WERI-Rb-1 (cell line): ENCODE results near the gene ZNF3.

Source experiments
- DNase-seq: peaks from one replicate; pipeline ENCODE4 v3.0.0-alpha.2; 2020
- H3K27ac ChIP-seq: fragments of 250-450 bp; sonication (Bioruptor Pico); 2 replicates; pipeline ENCODE4 v1.5.1; 2020; ENCODE audit warnings: mild to moderate bottlenecking, moderate library complexity
- H3K27me3 ChIP-seq: fragments of 250-450 bp; sonication (Bioruptor Pico); 2 replicates; pipeline ENCODE4 v1.5.1; 2021; ENCODE audit warnings: mild to moderate bottlenecking, low read depth, moderate library complexity; ENCODE audit not compliant: insufficient read depth, severe bottlenecking
- H3K36me3 ChIP-seq: fragments of 250-450 bp; sonication (Bioruptor Pico); 2 replicates; pipeline ENCODE4 v1.5.1; 2020; ENCODE audit warnings: mild to moderate bottlenecking, moderate library complexity
- H3K4me3 ChIP-seq: 2 replicates; pipeline ENCODE4 v1.5.1; 2011; ENCODE audit warnings: low read depth, mild to moderate bottlenecking, control low read depth, low read length
- H3K9me3 ChIP-seq: fragments of 250-450 bp; sonication (Bioruptor Pico); 2 replicates; pipeline ENCODE4 v1.5.1; 2021; ENCODE audit warnings: mild to moderate bottlenecking, moderate library complexity; ENCODE audit not compliant: severe bottlenecking
- TF ChIP-seq, protein P1 (sequence below): IDR thresholded peaks from 2 replicates; pipeline ENCODE4 v1.5.1; 2011; ENCODE audit warnings: low read depth, mild to moderate bottlenecking, control low read depth, inconsistent platforms, low read length

ZNF3 gene

DNA sequence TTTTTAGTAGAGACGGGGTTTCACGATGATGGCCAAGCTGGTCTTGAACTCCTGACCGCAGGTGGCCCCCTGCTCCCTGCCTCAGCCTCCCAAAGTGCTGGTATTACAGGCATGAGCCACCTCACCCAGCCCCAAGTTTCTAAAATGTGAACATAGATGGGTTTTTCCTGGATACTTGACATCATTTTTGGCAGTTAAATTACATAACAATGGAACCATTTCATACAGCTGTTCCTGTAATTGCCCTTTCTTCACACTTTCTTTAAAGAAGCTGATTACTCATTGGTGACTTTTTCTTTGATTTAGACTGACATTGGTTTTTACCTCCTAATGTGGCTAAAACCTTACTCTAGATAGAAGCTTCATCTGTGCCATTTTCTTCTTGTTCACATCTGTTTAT is 60.2 kb downstream of the ZNF3 start:
- no peaks in the 10 kb centered on the region for H3K9me3 ChIP-seq
- TF ChIP-seq, protein P1, sequence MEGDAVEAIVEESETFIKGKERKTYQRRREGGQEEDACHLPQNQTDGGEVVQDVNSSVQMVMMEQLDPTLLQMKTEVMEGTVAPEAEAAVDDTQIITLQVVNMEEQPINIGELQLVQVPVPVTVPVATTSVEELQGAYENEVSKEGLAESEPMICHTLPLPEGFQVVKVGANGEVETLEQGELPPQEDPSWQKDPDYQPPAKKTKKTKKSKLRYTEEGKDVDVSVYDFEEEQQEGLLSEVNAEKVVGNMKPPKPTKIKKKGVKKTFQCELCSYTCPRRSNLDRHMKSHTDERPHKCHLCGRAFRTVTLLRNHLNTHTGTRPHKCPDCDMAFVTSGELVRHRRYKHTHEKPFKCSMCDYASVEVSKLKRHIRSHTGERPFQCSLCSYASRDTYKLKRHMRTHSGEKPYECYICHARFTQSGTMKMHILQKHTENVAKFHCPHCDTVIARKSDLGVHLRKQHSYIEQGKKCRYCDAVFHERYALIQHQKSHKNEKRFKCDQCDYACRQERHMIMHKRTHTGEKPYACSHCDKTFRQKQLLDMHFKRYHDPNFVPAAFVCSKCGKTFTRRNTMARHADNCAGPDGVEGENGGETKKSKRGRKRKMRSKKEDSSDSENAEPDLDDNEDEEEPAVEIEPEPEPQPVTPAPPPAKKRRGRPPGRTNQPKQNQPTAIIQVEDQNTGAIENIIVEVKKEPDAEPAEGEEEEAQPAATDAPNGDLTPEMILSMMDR, result no peak
- no peak overlapping the region for H3K4me3 ChIP-seq
- H3K27me3 ChIP-seq, result no peaks in the 10 kb centered on the region
- H3K27ac ChIP-seq, result no peak overlapping the region
- H3K36me3 ChIP-seq, result peaks cover 43% of the 10 kb centered on the region
- no peak for DNase-seq
